Activated naive CD4-positive, alpha-beta T cell treated with anti-CD3 and anti-CD28 coated beads, Interleukin-2, amount 50 U/mL, for 24 hours (primary cell): ENCODE results near the gene GALNT10.

Experiments
- H3K27ac Mint-ChIP-seq: one replicate; pipeline ENCODE4 v1.8.0; 2021; ENCODE audit warnings: mild to moderate bottlenecking, mixed read lengths
- H3K27me3 Mint-ChIP-seq: one replicate; pipeline ENCODE4 v1.8.0; 2021; ENCODE audit warnings: mixed read lengths
- H3K36me3 Mint-ChIP-seq: one replicate; pipeline ENCODE4 v1.8.0; 2021; ENCODE audit warnings: mixed read lengths
- H3K4me1 Mint-ChIP-seq: one replicate; pipeline ENCODE4 v1.8.0; 2021; ENCODE audit warnings: mixed read lengths
- H3K4me3 Mint-ChIP-seq: one replicate; pipeline ENCODE4 v1.8.0; 2021; ENCODE audit warnings: mild to moderate bottlenecking, mixed read lengths
- H3K9me3 Mint-ChIP-seq: one replicate; pipeline ENCODE4 v1.8.0; 2021; ENCODE audit warnings: mixed read lengths

The GALNT10 gene

DNA sequence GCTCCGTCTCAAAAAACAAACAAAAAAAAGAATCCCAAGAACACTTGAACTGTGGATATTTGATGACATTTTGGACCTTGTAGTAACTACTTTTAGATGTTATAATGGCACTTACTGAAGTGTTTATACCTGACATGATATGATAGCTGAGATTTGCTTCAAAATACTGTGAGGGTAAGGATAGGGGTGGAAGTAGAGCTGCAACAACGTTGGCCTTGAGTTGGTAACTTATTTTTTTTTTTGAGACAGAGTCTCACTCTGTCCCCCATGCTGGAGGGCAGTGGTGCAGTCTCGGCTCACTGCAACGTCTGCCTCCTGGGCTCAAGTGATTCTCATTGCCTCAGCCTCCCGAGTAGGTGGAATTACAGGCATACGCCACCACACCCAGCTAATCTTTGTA is 224.6 kb downstream of the GALNT10 start:
- Mint-ChIP-seq H3K27me3 (no peaks in the 10 kb centered on the region), H3K36me3 (peaks cover 8% of the 10 kb centered on the region)

DNA sequence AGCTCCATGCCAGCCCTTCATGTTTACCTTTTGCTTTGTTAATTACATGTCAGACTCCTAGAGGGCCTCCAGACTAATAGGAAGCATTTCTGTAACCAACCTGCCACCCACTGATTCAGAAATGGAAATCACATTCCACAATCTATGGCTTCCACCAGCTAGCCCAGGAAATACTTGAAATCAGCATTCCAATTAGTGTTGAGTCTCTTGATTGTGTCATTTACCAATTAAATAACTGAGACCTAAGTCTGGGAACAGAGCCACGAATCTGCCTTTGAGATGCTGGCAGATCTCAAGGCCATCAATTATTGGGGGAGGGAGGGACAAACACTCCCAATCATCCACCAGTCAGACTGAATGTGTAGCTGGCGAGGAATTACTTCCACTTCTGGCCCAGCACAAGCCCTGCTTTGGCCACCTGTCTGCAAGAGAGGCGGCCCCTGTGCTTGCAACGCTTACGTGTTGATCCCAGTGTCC is 227.8 kb downstream of the GALNT10 start:
- peaks cover 16% of the 10 kb centered on the region for H3K36me3 Mint-ChIP-seq
- H3K27me3 Mint-ChIP-seq = no peaks in the 10 kb centered on the region
- H3K9me3 Mint-ChIP-seq = no peaks in the 10 kb centered on the region
- H3K4me1 Mint-ChIP-seq = no peaks in the 10 kb centered on the region
- no peak overlapping the region for H3K27ac Mint-ChIP-seq
- no peak overlapping the region for H3K4me3 Mint-ChIP-seq

More for the DNA sequence above, 224.6 kb downstream of the GALNT10 start:
- Mint-ChIP-seq H3K4me3 (no peak overlapping the region), H3K4me1 (no peaks in the 10 kb centered on the region), H3K9me3 (no peaks in the 10 kb centered on the region), H3K27ac (no peak overlapping the region)

DNA sequence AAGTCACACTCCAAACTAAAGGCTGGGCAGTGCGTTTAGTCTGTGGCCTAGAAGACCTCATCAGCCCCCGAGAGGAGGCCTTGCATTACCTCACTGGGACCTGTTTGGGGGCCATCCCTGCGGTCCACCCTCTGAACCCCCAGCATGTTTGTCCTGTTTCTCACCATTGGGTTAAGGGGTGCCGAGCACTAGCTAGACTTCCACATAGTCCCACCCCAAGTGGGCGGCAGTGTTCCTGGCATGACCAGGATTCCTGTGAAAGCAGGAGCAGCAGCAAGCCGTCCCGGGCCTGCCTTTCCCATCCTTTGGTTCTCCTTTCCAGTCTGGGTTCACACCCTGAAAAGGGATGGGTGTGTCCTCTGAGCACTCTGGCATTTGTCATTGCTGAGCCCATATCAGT is 228.7 kb downstream of the GALNT10 start:
- peaks cover 21% of the 10 kb centered on the region for H3K36me3 Mint-ChIP-seq
- H3K4me3 Mint-ChIP-seq = no peak overlapping the region
- peaks cover 7% of the 10 kb centered on the region for H3K4me1 Mint-ChIP-seq
- peaks cover 3% of the 10 kb centered on the region for H3K9me3 Mint-ChIP-seq
- no peaks in the 10 kb centered on the region for H3K27me3 Mint-ChIP-seq
- no peak overlapping the region for H3K27ac Mint-ChIP-seq

DNA sequence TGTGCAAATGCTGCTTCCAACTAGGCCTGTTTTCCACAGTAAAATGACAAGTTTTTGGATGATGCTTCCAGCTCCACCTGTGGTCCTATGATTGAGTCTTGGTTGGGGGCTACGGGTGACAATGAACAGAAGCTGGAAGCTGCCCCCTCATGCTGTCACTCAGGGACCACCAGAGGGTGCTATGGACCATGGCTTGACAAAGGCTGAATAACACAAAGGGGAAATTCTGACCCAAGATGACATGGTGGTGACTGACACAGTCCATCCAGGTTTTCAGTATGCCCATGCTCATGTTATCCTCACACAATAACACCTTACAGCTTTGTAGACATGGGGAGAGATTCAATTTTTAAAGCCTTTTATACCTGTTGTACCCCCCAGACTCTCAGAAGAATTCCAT is 231.3 kb downstream of the GALNT10 start:
- H3K4me1 Mint-ChIP-seq = peaks cover 12% of the 10 kb centered on the region
- no peak overlapping the region for H3K27ac Mint-ChIP-seq
- H3K36me3 Mint-ChIP-seq = peaks cover 19% of the 10 kb centered on the region
- H3K27me3 Mint-ChIP-seq = no peaks in the 10 kb centered on the region
- no peak overlapping the region for H3K4me3 Mint-ChIP-seq
- peaks cover 6% of the 10 kb centered on the region for H3K9me3 Mint-ChIP-seq

DNA sequence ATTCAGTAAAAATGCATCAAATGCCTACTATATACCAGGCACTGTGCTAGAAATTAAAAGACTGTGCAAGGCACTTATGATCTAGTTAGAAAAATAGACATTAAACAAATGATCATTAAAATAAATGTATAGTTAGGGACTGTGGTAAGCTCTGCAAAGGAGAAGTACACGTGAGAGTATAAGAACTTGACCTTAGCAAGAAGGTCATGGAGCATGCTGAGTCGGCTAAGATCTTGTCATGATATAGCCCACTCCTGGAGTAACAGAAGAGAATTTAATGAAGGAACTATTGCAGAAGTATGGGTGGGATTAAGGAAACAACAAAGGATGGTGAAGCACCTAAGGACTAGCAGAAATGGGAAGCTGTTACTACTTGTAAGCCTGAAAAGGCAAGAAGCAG is 231.8 kb downstream of the GALNT10 start:
- Mint-ChIP-seq H3K9me3 (peaks cover 6% of the 10 kb centered on the region), H3K27me3 (no peaks in the 10 kb centered on the region), H3K4me1 (peaks cover 12% of the 10 kb centered on the region), H3K36me3 (peaks cover 22% of the 10 kb centered on the region), H3K4me3 (no peak overlapping the region), H3K27ac (no peak overlapping the region)

DNA sequence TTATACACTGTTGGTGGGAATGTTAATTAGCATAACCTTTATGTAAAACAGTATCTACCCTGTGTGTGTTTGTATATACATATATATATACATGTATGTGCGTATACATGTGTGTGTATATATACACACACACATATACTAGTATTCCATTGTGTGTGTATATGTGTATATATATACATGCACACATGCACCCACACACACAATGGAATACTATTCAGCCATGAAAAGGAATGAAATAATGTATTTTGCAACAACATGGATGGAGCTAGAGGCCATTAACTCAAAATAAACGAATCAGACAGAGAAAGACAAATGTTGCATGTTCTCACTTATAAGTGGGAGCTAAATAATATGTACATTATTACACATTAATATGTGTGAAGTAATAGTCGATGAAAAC is 237.7 kb downstream of the GALNT10 start:
- Mint-ChIP-seq H3K4me1 (peaks cover 16% of the 10 kb centered on the region), H3K27me3 (no peaks in the 10 kb centered on the region), H3K4me3 (no peak overlapping the region), H3K27ac (no peak overlapping the region), H3K9me3 (peaks cover 6% of the 10 kb centered on the region), H3K36me3 (peaks cover 15% of the 10 kb centered on the region)

DNA sequence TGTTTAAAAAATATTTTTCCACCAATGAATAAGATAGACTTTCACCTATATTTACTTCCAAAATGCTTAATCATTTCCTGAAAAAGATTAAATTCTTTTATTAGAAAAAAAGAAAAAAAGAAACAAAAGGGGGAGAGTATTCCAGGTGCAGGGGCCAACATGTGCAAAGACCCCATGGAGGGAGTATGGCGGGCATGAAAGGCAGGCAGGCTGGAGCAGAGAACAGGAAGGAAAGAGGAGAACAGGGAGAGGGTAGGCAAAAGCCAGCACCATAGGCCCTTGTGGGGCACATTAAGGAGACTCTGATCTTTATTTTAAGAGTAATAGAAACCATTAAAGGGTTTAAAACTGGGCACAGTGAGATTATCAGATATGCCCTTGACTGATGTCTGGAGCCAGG is 238.8 kb downstream of the GALNT10 start:
- peaks cover 1% of the 10 kb centered on the region for H3K9me3 Mint-ChIP-seq
- H3K4me1 Mint-ChIP-seq = peaks cover 8% of the 10 kb centered on the region
- H3K27ac Mint-ChIP-seq = no peak overlapping the region

DNA sequence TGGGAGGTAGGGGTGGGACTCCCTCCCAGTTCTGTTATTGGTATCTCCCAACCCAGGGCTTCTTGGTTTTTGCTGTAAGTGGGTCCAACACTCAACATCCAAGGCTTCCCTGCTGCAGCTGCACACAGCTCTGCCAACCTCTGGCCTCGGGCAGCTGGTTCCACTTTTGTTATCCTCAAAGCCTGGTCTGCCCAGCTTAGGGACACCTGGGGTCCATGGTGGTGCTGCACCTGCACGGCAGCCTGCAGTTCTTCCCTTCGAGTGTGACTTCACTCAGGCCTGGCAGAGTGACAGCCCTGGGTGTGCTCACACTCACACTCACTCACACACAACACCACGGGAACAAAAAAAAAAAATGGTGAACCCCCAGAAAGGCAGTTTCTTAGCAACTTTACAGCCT is 239.9 kb downstream of the GALNT10 start:
- no peaks in the 10 kb centered on the region for H3K9me3 Mint-ChIP-seq
- peaks cover 4% of the 10 kb centered on the region for H3K4me1 Mint-ChIP-seq
- H3K27me3 Mint-ChIP-seq = no peaks in the 10 kb centered on the region
- H3K27ac Mint-ChIP-seq = no peak overlapping the region
- no peak overlapping the region for H3K4me3 Mint-ChIP-seq
- H3K36me3 Mint-ChIP-seq = peaks cover 8% of the 10 kb centered on the region

More for the DNA sequence above, 238.8 kb downstream of the GALNT10 start:
- Mint-ChIP-seq H3K4me3 (no peak overlapping the region), H3K27me3 (no peaks in the 10 kb centered on the region), H3K36me3 (peaks cover 10% of the 10 kb centered on the region)

DNA sequence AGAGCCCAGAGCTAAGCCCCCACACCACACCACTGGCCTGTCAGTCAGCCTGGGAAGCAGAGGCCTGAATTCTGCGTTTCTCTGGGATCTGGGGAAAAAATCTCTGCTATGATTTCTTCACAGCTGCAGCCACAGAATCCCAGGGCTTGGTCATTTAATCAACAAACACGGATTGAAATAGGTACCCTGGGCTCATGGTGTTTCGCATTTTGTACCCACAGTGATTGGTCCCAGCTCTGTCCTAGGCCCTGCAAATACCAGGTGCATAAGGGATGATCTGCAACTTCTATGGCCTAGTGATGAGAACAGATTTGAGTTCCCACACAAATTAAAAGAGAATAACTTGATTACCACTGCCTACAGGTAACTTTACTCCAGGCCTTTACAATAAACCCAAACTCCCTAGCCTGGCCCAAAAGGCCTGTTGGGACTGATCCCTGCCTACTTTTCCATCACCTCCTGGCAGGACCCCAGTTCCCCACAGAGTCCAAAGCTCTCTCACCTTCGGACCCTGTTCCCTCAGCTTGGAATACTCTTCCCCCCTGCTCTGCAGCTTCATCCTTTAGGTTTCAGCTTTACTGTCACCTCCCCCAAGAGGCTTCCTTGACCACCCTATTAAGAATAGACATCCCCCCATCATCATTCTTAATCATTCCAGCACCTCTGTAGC is 240.6 kb downstream of the GALNT10 start:
- no peak overlapping the region for H3K27ac Mint-ChIP-seq
- H3K4me1 Mint-ChIP-seq = peaks cover 4% of the 10 kb centered on the region
- H3K4me3 Mint-ChIP-seq = no peak overlapping the region
- H3K36me3 Mint-ChIP-seq = peaks cover 11% of the 10 kb centered on the region
- no peaks in the 10 kb centered on the region for H3K27me3 Mint-ChIP-seq
- H3K9me3 Mint-ChIP-seq = no peaks in the 10 kb centered on the region

DNA sequence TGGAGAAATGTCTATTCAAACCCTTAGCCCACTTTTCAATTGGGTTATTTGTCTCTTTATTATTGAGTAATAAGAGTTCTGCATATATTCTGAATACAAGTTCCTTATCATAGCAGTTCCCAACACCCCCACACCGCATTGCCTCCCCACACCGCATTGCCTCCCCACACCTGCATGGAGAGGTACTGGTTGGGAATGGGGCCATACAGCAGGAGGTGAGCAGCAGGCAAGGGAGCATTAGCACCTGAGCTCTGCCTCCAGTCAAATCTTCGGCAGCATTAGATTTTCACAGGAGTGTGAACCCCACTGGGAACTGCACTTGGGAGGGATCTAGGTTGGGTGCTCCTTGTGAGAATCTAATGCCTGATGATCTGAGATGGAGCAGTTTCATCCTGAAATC is 244.7 kb downstream of the GALNT10 start:
- peaks cover 4% of the 10 kb centered on the region for H3K4me1 Mint-ChIP-seq
- H3K36me3 Mint-ChIP-seq = peaks cover 17% of the 10 kb centered on the region
- no peaks in the 10 kb centered on the region for H3K9me3 Mint-ChIP-seq
- no peak overlapping the region for H3K27ac Mint-ChIP-seq
- H3K27me3 Mint-ChIP-seq = no peaks in the 10 kb centered on the region
- H3K4me3 Mint-ChIP-seq = no peak overlapping the region

DNA sequence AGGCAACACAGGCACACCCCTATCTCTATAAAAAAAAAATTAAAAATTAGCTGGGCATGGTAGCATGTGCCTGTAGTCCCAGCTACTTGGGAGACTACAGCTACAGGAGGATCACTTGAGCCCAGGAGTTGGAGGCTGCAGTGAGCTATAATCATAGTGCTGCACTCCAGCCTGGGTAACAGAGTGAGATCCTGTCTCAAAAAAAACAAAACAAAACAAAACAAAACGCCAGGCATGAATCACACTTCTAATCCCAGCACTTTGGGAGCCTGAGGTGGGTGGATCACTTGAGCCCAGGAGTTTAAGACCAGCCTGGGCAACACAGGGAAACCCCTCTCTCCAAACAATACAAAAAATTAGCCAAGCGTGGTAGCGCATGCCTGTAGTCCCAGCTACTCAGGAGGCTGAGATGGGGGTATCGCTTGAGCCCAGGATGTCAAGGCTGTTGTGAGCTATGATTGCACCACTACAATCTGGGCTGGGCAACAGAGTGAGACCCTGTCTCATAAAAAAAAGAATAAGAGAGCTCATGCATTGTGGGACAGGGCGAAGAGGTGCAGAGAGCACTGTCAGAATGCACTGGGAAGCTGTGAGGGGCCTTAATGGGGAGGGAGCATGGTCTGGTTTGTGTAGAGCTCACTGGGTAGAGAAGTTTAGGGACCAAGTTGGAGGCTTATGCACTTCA is 246.9 kb downstream of the GALNT10 start:
- H3K4me1 Mint-ChIP-seq = peaks cover 10% of the 10 kb centered on the region
- H3K9me3 Mint-ChIP-seq = no peaks in the 10 kb centered on the region
- no peak overlapping the region for H3K27ac Mint-ChIP-seq
- H3K36me3 Mint-ChIP-seq = peaks cover 29% of the 10 kb centered on the region
- H3K27me3 Mint-ChIP-seq = no peaks in the 10 kb centered on the region
- no peak overlapping the region for H3K4me3 Mint-ChIP-seq

DNA sequence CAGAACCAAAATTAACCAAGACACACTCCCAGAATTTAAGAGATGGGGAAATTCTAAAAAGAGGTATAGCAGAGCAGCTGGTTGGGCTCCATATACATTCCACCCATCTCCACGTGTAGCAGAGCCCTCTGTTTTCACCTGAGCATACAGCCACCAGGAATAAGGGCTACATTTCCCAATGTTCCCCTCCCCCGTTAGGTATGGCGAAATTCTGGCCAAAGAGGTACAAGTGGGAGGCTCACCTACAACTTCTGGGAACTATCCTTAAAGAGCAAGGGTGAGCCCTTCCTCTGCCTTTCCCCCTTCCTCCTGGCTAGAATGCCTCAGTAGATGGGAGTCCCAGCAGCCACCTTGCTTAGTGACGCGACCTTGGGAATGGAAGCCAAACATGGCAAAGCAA is 250.0 kb downstream of the GALNT10 start:
- H3K4me1 Mint-ChIP-seq = peaks cover 25% of the 10 kb centered on the region
- H3K9me3 Mint-ChIP-seq = no peaks in the 10 kb centered on the region
- H3K4me3 Mint-ChIP-seq = no peak overlapping the region
- no peaks in the 10 kb centered on the region for H3K27me3 Mint-ChIP-seq
- peaks cover 31% of the 10 kb centered on the region for H3K36me3 Mint-ChIP-seq
- no peak overlapping the region for H3K27ac Mint-ChIP-seq

DNA sequence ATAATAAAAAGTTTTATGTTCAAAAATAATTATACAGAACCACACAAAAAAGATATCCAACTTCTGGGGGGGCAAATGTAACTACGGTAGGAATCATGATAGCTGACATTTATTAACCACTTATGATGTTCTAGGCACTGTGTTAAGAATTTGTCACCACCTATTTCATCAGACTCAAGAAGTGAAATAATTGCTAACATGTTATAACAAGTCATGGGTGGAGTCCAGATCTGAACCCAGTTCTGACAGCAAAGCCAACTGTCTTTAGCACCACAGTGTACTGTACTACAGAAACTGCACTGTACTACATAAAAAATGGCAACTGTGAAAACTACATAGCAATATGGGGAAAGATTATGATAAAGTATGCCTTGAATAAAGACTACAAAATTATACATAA is 252.3 kb downstream of the GALNT10 start:
- peaks cover 37% of the 10 kb centered on the region for H3K4me1 Mint-ChIP-seq
- H3K27me3 Mint-ChIP-seq = no peaks in the 10 kb centered on the region
- no peaks in the 10 kb centered on the region for H3K9me3 Mint-ChIP-seq
- H3K4me3 Mint-ChIP-seq = no peak overlapping the region
- H3K36me3 Mint-ChIP-seq = peaks cover 20% of the 10 kb centered on the region
- H3K27ac Mint-ChIP-seq = no peak overlapping the region

DNA sequence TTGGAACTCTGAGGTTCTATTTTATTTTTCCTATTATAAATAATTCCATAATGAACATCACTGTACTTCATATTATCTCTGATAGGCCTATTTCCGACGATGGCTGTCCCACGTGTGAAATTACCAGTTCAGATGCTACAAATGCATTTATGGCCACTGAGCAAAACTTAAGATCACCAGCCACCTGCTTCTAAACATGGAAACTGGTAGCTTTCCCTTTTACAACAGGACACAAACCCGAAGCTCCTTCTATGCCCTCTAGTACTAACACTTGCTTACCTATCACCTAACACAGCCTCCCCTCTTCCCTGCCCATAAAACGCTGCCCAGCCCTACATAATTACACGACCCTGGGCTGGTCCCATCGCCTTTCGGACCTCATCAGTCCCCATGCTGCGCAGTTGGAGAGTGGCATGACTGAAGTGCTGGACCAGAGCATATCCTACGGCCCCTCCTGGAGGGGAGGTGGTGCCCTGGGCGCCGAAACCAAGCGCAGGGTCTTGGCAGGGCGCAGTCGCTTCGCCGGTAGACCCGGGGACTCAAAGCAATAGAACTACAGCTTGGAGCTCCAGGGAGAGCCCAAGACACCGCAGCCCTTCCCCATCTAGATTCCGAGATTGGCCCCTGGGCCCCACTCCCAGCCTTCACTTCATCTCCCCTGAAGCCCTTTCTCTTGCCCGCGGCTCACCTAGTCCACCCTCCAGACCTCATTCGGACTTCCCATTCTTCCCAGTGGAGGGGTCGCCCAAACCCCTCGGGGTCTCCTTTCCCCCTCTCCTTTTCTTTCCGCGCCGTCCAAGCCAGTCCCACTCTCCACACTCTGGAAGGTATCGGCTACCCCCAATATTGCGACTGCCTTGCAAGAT is 254.3 kb downstream of the GALNT10 start:
- Mint-ChIP-seq H3K27ac (peak overlapping the region; percentile 98), H3K4me3 (peak overlapping the region; percentile 100), H3K4me1 (peaks cover 53% of the 10 kb centered on the region), H3K9me3 (no peaks in the 10 kb centered on the region), H3K27me3 (no peaks in the 10 kb centered on the region), H3K36me3 (peaks cover 17% of the 10 kb centered on the region)

DNA sequence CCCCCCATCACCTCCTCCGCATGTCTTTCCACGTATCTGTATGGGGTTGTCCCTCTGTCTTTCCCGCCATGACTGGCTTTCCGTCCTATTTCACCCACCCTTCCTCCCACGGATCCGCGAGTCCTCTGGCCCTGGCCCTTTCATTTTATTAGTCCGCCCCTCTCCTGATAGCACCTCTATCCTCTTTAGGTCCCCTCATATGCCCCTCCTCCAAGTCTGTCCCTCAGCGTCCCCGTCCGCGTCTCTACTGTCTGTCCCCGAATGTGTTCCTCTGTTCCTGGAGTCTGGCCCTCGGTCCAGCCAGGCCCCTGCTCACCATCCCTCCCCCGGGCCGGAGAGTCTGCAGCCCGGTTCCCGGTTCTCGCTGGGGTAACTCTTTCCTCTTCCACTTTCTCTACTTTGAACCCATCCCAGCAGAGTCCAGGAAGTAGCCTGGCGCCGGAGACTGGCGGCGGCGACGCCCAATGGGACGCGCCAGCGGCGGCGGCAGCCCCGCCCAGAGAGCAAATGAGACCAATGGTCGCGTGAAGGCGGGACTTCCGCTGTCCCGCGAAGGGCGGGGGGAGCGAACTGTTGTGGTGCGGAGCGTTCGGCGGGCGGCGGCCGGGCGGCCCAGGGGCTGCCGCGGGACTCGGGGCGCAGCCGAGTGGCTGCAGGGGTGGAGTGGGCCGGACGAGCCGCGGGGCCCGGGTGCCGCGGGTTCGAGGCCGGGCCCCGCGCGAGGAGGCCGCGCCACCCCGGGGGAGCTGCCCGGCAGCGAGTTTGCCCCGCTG is 255.1 kb downstream of the GALNT10 start, which contains the start of gene SAP30L:
SAP30L (plus strand) TSS at position 576 of the 773 bp plus-strand sequence. CDS start 608 bp downstream, outside the sequence.
- H3K4me3 Mint-ChIP-seq = peak within 1 kb of the TSS; percentile 100
- H3K27me3 Mint-ChIP-seq = no peaks in the 10 kb centered on the region
- H3K4me1 Mint-ChIP-seq = peaks cover 61% of the 10 kb centered on the region
- no peaks in the 10 kb centered on the region for H3K9me3 Mint-ChIP-seq
- peaks cover 16% of the 10 kb centered on the region for H3K36me3 Mint-ChIP-seq
- H3K27ac Mint-ChIP-seq = peak within 1 kb of the TSS; percentile 98
